Measurements from ENCODE around the gene ATP8A1. TPM values are rescaled to one million over a fixed set of nuclear protein-coding genes. Genes with fewer than 3 reads are reported as not detected.

Gene ATP8A1
- total RNA-seq, 1 donor from 2014 or later = 12.5 TPM

- no peak for DNase-seq (ENCODE audit: low spot score)
Measured at GRCh38 chr4:42366959-42367358, 289.9 kb downstream of the ATP8A1 start.

GRCh38 chr4:42364266-42365053, 292.4 kb downstream of the ATP8A1 start:
- DNase-seq (ENCODE audit: low spot score) = no peak

GRCh38 chr4:42363614-42364013, 293.3 kb downstream of the ATP8A1 start:
- no peak for DNase-seq (ENCODE audit: low spot score)

- DNase-seq (ENCODE audit: low spot score) = no peak
Measured at GRCh38 chr4:42362591-42362990, 294.3 kb downstream of the ATP8A1 start.

- DNase-seq (ENCODE audit: low spot score) = no peak
Measured at GRCh38 chr4:42361456-42361855, 295.4 kb downstream of the ATP8A1 start.

GRCh38 chr4:42360256-42360669, 296.6 kb downstream of the ATP8A1 start:
- no peak for DNase-seq (ENCODE audit: low spot score)

GRCh38 chr4:42359711-42360110, 297.2 kb downstream of the ATP8A1 start:
- no peak for DNase-seq (ENCODE audit: low spot score)

Other genes with a start within 250 kb of the ATP8A1 start
- gene GRXCR1, start 235.6 kb upstream of the ATP8A1 start, total RNA-seq = not detected

Measured in ureter (tissue), 1 donor.